ENCODE measurements around the gene TMEM101. TPM values are rescaled to one million over a fixed set of nuclear protein-coding genes. Genes with fewer than 3 reads are reported as not detected.

TMEM101 gene
- total RNA-seq, 1 experiment from 2014 or later, result 32.1 TPM

DNA sequence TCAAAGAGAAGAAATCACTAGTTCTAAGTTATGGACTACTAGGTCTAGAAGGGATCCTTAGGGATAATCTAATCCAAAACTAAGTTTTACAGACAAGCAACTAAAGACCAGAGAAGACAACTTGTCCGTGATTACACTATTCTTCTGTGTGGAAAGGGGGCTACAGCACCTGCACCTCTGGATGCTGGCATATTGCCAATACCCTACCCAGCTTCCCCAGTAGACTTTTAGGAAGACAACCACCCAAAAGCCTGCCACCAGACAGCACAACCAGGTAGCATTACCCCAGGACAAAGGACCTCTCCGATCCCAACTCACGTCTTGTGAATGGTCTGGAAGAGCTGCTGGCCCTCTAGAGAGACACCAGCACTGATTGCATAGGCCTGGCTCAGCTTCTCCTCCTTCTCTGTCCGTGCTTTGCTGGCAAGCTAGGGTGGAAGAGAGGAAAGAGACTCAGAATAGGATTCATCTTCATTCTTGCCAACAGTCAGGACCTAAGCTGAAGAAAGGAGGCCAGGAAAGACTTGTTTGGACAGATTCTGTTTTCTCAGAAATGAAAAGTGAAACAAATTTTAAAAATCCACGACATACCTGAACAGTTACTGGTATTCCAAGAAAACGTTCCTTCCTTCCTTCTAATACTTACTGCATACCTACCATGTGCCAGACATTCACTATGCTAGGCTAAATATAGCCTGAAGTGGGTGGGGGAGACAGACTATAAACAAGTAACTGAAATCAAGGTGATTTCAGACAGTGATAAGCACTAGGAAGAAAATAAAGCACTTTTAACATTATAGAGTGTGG lies 25.3 kb upstream of the TMEM101 start:
- ChIA-PET CTCF (interaction anchor here (1.1 to 4.2 kb wide), 3 partner anchors 36 to 126 kb away, joined by 4 to 30 read pairs (median 9); partner anchors contain the start of gene NAGS), POLR2A (no interaction called here)
- peaks cover 12% of the 10 kb centered on the region for H3K4me1 Mint-ChIP-seq
- no peaks in the 10 kb centered on the region for H3K9me3 Mint-ChIP-seq
- H3K27me3 Mint-ChIP-seq (ENCODE audit: low read depth), result no peaks in the 10 kb centered on the region
- TF ChIP-seq RORB (CRISPR knock-in tag; IDR thresholded peaks at IDR 0.05) (no peak), TEAD4 (CRISPR knock-in tag; IDR thresholded peaks at IDR 0.05) (no peak), ESRRA (CRISPR knock-in tag; IDR thresholded peaks at IDR 0.05; ENCODE audit: borderline replicate concordance) (no peak), NFATC4 (CRISPR knock-in tag; IDR thresholded peaks at IDR 0.05) (no peak)
- TF ChIP-seq, protein P1, sequence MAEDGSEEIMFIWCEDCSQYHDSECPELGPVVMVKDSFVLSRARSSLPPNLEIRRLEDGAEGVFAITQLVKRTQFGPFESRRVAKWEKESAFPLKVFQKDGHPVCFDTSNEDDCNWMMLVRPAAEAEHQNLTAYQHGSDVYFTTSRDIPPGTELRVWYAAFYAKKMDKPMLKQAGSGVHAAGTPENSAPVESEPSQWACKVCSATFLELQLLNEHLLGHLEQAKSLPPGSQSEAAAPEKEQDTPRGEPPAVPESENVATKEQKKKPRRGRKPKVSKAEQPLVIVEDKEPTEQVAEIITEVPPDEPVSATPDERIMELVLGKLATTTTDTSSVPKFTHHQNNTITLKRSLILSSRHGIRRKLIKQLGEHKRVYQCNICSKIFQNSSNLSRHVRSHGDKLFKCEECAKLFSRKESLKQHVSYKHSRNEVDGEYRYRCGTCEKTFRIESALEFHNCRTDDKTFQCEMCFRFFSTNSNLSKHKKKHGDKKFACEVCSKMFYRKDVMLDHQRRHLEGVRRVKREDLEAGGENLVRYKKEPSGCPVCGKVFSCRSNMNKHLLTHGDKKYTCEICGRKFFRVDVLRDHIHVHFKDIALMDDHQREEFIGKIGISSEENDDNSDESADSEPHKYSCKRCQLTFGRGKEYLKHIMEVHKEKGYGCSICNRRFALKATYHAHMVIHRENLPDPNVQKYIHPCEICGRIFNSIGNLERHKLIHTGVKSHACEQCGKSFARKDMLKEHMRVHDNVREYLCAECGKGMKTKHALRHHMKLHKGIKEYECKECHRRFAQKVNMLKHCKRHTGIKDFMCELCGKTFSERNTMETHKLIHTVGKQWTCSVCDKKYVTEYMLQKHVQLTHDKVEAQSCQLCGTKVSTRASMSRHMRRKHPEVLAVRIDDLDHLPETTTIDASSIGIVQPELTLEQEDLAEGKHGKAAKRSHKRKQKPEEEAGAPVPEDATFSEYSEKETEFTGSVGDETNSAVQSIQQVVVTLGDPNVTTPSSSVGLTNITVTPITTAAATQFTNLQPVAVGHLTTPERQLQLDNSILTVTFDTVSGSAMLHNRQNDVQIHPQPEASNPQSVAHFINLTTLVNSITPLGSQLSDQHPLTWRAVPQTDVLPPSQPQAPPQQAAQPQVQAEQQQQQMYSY (CRISPR knock-in tag; IDR thresholded peaks at IDR 0.05), result no peak
- no peak overlapping the region for H3K4me3 Mint-ChIP-seq
- ATAC-seq (no peak), DNase-seq (ENCODE audit: low spot score) (no peak)
- H3K27ac Mint-ChIP-seq, result peak overlapping the region; percentile 79
- peaks cover 35% of the 10 kb centered on the region for H3K36me3 Mint-ChIP-seq

DNA sequence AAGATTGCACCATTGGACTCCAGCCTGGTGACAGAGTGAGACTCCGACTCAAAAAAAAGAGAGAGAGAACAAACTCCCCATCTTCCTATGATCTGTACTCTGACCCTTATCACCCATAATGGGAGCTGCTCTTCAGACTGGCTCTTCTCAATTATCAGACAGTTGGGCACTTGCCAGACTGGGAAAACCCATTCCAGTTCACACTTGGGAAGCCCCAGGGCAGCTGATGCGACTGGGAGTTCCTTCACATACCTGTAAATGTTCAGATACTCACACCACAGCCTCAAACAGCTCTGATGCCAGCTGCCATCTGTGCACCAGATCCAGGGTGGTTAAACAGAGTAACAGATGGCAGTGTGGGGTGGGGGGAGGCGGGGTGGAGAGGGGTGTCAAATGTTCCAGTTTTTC lies 23.8 kb upstream of the TMEM101 start:
- ChIA-PET CTCF (no interaction called here), POLR2A (no interaction called here)
- no peak for TF ChIP-seq MYBL2 (CRISPR knock-in tag; IDR thresholded peaks at IDR 0.05)
- TF ChIP-seq ESRRA (CRISPR knock-in tag; IDR thresholded peaks at IDR 0.05; ENCODE audit: borderline replicate concordance), result no peak
- no peak for TF ChIP-seq HMGA2 (CRISPR knock-in tag; IDR thresholded peaks at IDR 0.05)
- no peak for TF ChIP-seq JAZF1 (CRISPR knock-in tag; IDR thresholded peaks at IDR 0.05)
- no peak for TF ChIP-seq CBFB (CRISPR knock-in tag; IDR thresholded peaks at IDR 0.05; ENCODE audit: low read depth)
- TF ChIP-seq ZNF232 (CRISPR knock-in tag; IDR thresholded peaks at IDR 0.05), result no peak
- TF ChIP-seq, protein P2, sequence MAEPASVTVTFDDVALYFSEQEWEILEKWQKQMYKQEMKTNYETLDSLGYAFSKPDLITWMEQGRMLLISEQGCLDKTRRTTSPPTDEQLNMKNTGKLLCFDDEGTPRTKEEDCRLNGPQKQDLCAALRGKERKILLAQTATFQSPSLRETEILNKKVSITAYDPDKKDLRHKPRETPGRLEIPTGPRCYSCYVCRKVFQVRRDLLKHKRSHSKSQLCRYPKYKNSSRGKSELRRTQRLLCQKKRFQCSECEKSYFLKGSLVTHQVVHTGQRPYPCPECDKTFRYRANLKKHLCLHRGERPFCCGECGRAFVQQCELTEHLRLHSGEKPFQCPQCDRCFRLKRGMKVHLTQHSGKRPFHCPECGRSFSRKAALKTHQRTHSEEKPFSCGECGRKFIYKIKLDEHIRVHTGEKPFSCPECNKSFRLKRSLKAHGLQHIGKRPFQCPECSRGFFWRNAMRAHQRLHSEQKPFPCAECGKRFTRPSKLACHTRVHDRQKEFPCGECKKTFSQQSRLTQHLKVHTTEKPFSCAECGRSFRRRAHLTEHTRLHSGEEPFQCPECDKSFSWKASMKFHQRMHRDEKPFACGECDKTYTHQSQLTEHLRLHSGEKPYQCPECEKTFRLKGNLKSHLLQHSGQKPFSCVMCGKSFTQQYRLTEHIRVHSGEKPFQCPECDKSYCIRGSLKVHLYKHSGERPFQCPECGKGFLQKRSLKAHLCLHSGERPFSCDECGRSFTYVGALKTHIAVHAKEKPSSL (CRISPR knock-in tag; conservative IDR thresholded peaks at IDR 0.05), result no peak
- TF ChIP-seq SMAD3 (CRISPR knock-in tag; IDR thresholded peaks at IDR 0.05; ENCODE audit: borderline replicate concordance), result no peak
- TF ChIP-seq ZNF416 (CRISPR knock-in tag; IDR thresholded peaks at IDR 0.05), result no peak
- TF ChIP-seq, protein P3, sequence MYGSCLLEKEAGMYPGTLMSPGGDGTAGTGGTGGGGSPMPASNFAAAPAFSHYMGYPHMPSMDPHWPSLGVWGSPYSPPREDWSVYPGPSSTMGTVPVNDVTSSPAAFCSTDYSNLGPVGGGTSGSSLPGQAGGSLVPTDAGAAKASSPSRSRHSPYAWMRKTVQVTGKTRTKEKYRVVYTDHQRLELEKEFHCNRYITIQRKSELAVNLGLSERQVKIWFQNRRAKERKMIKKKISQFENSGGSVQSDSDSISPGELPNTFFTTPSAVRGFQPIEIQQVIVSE (CRISPR knock-in tag; IDR thresholded peaks at IDR 0.05; ENCODE audit: borderline replicate concordance), result no peak
- TF ChIP-seq RORB (CRISPR knock-in tag; IDR thresholded peaks at IDR 0.05), result no peak
- TF ChIP-seq ZNF423 (CRISPR knock-in tag; IDR thresholded peaks at IDR 0.05), result no peak
- TF ChIP-seq NFE2L1 (CRISPR knock-in tag; IDR thresholded peaks at IDR 0.05), result no peak
- TF ChIP-seq NFATC4 (CRISPR knock-in tag; IDR thresholded peaks at IDR 0.05), result no peak
- TF ChIP-seq OVOL2 (CRISPR knock-in tag; IDR thresholded peaks at IDR 0.05; ENCODE audit: borderline replicate concordance), result no peak
- TF ChIP-seq KAT7 (CRISPR knock-in tag; IDR thresholded peaks at IDR 0.05; ENCODE audit: borderline replicate concordance), result no peak
- TF ChIP-seq, protein P4, sequence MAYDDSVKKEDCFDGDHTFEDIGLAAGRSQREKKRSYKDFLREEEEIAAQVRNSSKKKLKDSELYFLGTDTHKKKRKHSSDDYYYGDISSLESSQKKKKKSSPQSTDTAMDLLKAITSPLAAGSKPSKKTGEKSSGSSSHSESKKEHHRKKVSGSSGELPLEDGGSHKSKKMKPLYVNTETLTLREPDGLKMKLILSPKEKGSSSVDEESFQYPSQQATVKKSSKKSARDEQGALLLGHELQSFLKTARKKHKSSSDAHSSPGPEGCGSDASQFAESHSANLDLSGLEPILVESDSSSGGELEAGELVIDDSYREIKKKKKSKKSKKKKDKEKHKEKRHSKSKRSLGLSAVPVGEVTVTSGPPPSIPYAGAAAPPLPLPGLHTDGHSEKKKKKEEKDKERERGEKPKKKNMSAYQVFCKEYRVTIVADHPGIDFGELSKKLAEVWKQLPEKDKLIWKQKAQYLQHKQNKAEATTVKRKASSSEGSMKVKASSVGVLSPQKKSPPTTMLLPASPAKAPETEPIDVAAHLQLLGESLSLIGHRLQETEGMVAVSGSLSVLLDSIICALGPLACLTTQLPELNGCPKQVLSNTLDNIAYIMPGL (CRISPR knock-in tag; IDR thresholded peaks at IDR 0.05), result no peak
- TF ChIP-seq, protein P5, sequence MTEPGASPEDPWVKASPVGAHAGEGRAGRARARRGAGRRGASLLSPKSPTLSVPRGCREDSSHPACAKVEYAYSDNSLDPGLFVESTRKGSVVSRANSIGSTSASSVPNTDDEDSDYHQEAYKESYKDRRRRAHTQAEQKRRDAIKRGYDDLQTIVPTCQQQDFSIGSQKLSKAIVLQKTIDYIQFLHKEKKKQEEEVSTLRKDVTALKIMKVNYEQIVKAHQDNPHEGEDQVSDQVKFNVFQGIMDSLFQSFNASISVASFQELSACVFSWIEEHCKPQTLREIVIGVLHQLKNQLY (CRISPR knock-in tag; IDR thresholded peaks at IDR 0.05), result no peak
- Mint-ChIP-seq H3K9me3 (no peaks in the 10 kb centered on the region), H3K27ac (no peak overlapping the region), H3K36me3 (peaks cover 44% of the 10 kb centered on the region), H3K27me3 (ENCODE audit: low read depth) (no peaks in the 10 kb centered on the region), H3K4me3 (no peak overlapping the region), H3K4me1 (no peaks in the 10 kb centered on the region)
- no peak for DNase-seq (ENCODE audit: low spot score)
- ATAC-seq, result no peak

Measured in WTC11 (cell line).